Loucy (cell line): ENCODE measurements around the gene KLHDC8A.

Experiments
- H2AFZ ChIP-seq: fragments of 200-600 bp; sonication (generic); 2 replicates; pipeline ENCODE4 v1.6.0; 2016; ENCODE audit warnings: antibody characterized with exemption, mild to moderate bottlenecking, low read length, moderate library complexity
- H3F3A ChIP-seq: fragments of 200-600 bp; 2 replicates; pipeline ENCODE4 v1.6.0; 2016; ENCODE audit warnings: antibody characterized with exemption, low read depth, mild to moderate bottlenecking
- H3K27me3 ChIP-seq: fragments of 200-600 bp; sonication (generic); 2 replicates; pipeline ENCODE4 v1.6.1; 2014; ENCODE audit warnings: low read length, mild to moderate bottlenecking; ENCODE audit not compliant: insufficient read depth, poor library complexity, severe bottlenecking
- H3K36me3 ChIP-seq: fragments of 200-600 bp; sonication (generic); 2 replicates; pipeline ENCODE4 v1.6.1; 2016; ENCODE audit warnings: low read length; ENCODE audit not compliant: insufficient read depth
- H3K4me1 ChIP-seq: fragments of 200-600 bp; sonication (generic); 2 replicates; pipeline ENCODE4 v1.5.1; 2014; ENCODE audit warnings: low read length, mild to moderate bottlenecking; ENCODE audit not compliant: insufficient read depth, poor library complexity, severe bottlenecking
- H3K4me2 ChIP-seq: fragments of 200-600 bp; sonication (generic); 2 replicates; pipeline ENCODE4 v1.6.0; 2014; ENCODE audit warnings: antibody characterized with exemption, low read length, low read depth, mild to moderate bottlenecking; ENCODE audit not compliant: poor library complexity, severe bottlenecking
- H3K4me3 ChIP-seq: fragments of 200-600 bp; sonication (generic); 2 replicates; pipeline ENCODE4 v1.5.1; 2014; ENCODE audit warnings: low read length, mild to moderate bottlenecking, mixed read lengths; ENCODE audit not compliant: poor library complexity, severe bottlenecking
- H3K79me2 ChIP-seq: fragments of 200-600 bp; sonication (generic); 2 replicates; pipeline ENCODE4 v1.6.1; 2014; ENCODE audit warnings: low read length; ENCODE audit not compliant: insufficient read depth
- H3K9ac ChIP-seq: fragments of 200-600 bp; sonication (generic); 2 replicates; pipeline ENCODE4 v1.6.0; 2014; ENCODE audit warnings: mild to moderate bottlenecking, low read depth, low read length, moderate library complexity; ENCODE audit not compliant: poor library complexity, severe bottlenecking
- H3K9me2 ChIP-seq: fragments of 200-600 bp; sonication (generic); replicated peaks from 2 replicates; pipeline ENCODE4 v1.6.1; 2016; ENCODE audit warnings: low read depth, low read length, mixed read lengths
- H3K9me3 ChIP-seq: fragments of 200-600 bp; sonication (generic); 2 replicates; pipeline ENCODE4 v1.6.1; 2014; ENCODE audit warnings: mild to moderate bottlenecking, antibody characterized with exemption, low read length, low read depth; ENCODE audit not compliant: insufficient read depth
- H4K20me1 ChIP-seq: fragments of 200-600 bp; sonication (generic); 2 replicates; pipeline ENCODE4 v1.6.0; 2014; ENCODE audit warnings: antibody characterized with exemption, low read length, mild to moderate bottlenecking; ENCODE audit not compliant: insufficient read depth, poor library complexity, severe bottlenecking
- CTCF ChIP-seq: fragments of 200-600 bp; sonication (generic); conservative IDR thresholded peaks from 2 replicates; pipeline ENCODE4 v1.5.1; 2014; ENCODE audit warnings: mild to moderate bottlenecking, antibody characterized with exemption, low read length
- EZH2phosphoT487 ChIP-seq: fragments of 200-600 bp; IDR thresholded peaks from 2 replicates; pipeline ENCODE4 v1.6.1; 2018; ENCODE audit warnings: antibody characterized with exemption, mild to moderate bottlenecking, moderate library complexity, borderline replicate concordance

KLHDC8A gene

DNA sequence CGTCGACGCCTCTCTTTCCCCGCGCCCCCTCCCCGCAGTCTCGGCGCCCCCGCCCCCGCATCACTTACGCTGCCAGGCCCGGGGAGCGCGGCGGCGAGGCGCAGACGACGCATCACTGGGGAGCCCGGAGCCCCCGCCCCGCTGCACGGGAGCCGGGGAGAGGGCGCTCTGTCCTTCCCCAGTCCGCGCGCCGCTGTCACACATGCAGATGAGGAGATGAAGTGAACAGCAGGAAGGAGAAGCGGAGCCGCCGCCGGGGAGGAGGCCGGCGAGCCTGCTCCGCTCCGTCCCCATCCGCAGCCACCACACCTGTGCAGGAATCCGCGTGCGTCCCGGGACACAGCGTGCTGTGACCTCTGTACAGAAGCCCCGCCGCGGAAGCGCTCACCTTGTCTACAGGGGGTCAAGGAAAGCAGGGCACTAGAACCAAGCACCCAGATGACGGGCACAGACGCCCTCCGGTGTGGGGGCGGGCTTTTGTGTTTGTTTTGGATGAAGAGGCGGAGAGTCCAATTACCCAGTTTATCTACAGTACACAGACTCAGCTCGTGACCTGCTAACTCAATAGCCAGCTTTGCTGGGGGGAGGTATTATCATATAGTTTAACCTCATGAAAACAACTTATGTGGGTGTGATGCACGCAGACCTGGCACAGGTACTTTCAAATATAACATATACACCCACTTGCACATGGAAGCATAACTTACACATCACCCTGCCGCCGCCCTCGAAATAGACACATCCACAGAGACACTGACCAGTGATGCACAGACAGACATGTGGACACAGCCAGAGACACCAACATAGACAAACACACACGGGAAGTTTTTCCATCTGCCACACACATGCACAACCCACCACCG, 12.4 kb downstream of the KLHDC8A start:
- H3K4me1 ChIP-seq = peaks cover 2% of the 10 kb centered on the region
- H3K27me3 ChIP-seq = no peaks in the 10 kb centered on the region
- H3K9me2 ChIP-seq = no peaks in the 10 kb centered on the region
- TF ChIP-seq CTCF (no peak), EZH2phosphoT487 (no peak)
- H4K20me1 ChIP-seq = no peaks in the 10 kb centered on the region
- H3K79me2 ChIP-seq = no peaks in the 10 kb centered on the region
- H3F3A ChIP-seq = no peaks in the 10 kb centered on the region
- H3K9ac ChIP-seq = no peak overlapping the region
- H3K9me3 ChIP-seq = no peaks in the 10 kb centered on the region
- no peak overlapping the region for H3K4me3 ChIP-seq
- H3K4me2 ChIP-seq = no peak overlapping the region
- H2AFZ ChIP-seq = no peak overlapping the region
- no peaks in the 10 kb centered on the region for H3K36me3 ChIP-seq

DNA sequence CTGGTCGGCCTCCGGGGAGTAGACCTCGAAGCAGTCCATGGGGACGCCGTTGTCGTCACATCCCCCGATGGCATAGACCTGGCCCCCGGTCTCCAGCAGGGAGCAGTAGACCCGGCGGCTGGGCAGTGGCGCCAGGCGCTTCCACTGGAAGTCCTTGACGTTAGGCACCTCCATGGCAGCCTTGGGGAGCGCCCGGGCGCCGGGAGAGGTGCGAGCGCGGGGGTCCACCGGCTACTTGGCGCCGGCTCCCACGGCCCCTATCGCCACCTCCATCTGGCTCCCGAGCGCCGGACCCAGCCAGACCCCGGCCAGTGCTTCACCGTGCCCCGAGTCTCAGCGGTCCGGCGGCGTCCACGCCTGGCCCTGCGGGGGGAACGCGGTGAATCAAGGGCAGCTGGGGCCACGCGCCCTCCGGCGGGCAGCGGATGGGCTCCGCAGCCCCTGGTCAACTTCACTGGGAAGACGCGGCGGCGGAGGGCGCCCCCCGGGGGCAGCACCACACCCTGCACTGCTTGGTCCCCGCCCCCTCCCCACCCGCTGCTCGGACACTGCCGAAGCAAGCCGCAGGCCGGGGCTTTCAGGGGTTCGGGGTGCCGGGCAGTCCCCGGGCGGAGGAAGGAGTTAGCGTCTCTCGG, 13.2 kb downstream of the KLHDC8A start:
- no peaks in the 10 kb centered on the region for H3K36me3 ChIP-seq
- H3K4me1 ChIP-seq = no peaks in the 10 kb centered on the region
- H3K4me3 ChIP-seq = no peak overlapping the region
- H3K27me3 ChIP-seq = no peaks in the 10 kb centered on the region
- no peak overlapping the region for H3K9ac ChIP-seq
- H4K20me1 ChIP-seq = no peaks in the 10 kb centered on the region
- H3K4me2 ChIP-seq = no peak overlapping the region
- no peaks in the 10 kb centered on the region for H3F3A ChIP-seq
- H2AFZ ChIP-seq = no peak overlapping the region
- H3K9me3 ChIP-seq = no peaks in the 10 kb centered on the region
- no peak for TF ChIP-seq EZH2phosphoT487
- TF ChIP-seq CTCF = no peak; the same call in 1 of the 2 replicates
- no peaks in the 10 kb centered on the region for H3K79me2 ChIP-seq
- H3K9me2 ChIP-seq = no peaks in the 10 kb centered on the region

DNA sequence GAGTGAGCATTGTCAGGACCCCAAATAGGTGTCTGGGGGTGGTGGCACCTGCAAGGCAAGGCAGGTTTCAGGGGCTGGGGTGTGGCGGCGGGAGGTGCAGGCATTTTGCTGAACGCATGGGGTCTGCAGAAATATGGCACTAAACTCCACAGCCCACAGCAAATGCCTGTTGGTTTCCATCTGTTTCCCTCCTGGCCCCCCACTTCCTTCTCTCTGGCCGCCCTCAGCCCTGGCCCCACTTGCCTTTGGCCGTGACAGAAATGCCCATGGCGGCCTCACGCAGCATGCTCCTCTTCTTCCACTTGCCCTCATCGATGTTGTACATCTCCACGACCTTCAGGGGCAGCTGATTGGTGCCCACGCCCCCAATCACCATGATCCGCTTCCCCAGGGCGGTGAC, 13.7 kb downstream of the KLHDC8A start:
- H3K9ac ChIP-seq = no peak overlapping the region
- no peak overlapping the region for H2AFZ ChIP-seq
- H3F3A ChIP-seq = no peaks in the 10 kb centered on the region
- no peaks in the 10 kb centered on the region for H3K79me2 ChIP-seq
- H3K9me3 ChIP-seq = no peaks in the 10 kb centered on the region
- no peaks in the 10 kb centered on the region for H3K4me1 ChIP-seq
- TF ChIP-seq EZH2phosphoT487 (no peak), CTCF (no peak)
- H3K4me2 ChIP-seq = no peak overlapping the region
- H3K9me2 ChIP-seq = no peaks in the 10 kb centered on the region
- H4K20me1 ChIP-seq = no peaks in the 10 kb centered on the region
- no peaks in the 10 kb centered on the region for H3K27me3 ChIP-seq
- no peak overlapping the region for H3K4me3 ChIP-seq
- H3K36me3 ChIP-seq = no peaks in the 10 kb centered on the region
